NCI-H82 treated with DMSO at 0.1 percent for 48 hours (cell line): ENCODE data around the gene ADK.
A peak's percentile ranks its signal among the peaks of the same experiment; 100 is the strongest.
"Not testable (repeated sequence)": the region's sequence is repeated elsewhere in the genome, so short reads cannot be mapped to it uniquely, and the experiment has no call there.

Experiments used
- DNase-seq: peaks from one replicate; lab custom pipeline; 2025; ENCODE audit not compliant: unreplicated experiment; lab: John Stamatoyannopoulos, UW

Gene ADK

DNA sequence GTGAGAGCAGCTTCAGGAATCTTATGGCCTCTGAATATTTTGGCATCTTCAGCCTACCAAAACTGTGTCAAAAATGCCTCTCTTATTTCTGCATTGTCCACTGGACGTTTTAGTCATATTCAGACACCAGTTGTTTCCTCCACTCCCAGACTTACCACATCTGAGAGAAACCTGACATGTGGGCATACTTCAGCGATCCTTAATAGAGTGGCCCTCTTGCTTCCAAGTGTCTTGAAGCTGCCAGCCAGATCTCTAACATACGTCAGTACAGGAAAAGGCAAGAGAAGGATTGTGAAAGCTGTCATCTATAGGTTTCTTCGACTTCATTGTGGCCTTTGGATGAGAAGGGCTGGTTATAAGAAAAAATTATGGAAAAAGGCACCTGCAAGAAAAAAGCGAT lies 376.6 kb downstream of the ADK start:
- not testable (repeated sequence) for DNase-seq

DNA sequence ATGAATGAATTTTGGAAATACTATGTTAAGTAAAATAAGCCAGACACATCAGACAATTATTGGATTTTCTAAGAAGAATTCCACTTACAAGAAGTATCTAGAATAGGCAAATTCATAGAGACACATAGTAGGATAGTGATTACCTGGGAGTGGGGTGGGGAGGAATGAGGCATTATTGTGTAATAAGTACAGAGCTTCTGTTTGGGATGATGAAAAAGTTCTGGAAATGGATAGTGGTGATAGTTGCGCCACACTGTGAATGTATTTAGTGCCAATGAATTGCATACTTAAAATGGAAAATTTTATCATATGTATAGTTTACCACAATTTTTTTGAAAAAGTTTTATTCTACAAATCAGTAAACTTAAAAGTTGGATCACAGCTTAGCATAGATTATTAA lies 378.2 kb downstream of the ADK start:
- no peak for DNase-seq

DNA sequence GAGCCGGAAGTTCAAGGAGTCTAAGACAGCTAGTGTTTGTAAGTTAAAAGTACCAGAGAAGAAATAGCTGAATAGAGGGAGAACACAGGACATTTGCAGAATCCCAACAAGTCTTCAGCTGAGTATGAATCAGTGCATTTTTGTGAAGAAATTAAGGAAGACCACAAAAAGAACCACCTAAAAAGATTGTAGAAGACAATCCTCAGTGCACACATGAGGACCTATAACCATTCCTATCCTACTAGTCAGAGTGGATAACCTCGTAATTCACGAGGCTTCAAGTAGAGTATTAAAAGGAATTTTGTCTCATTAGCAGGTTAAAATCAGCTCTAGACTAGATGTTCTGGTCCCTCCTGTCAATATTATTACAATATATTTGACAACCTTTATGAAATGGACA lies 380.0 kb downstream of the ADK start:
- DNase-seq: no peak

DNA sequence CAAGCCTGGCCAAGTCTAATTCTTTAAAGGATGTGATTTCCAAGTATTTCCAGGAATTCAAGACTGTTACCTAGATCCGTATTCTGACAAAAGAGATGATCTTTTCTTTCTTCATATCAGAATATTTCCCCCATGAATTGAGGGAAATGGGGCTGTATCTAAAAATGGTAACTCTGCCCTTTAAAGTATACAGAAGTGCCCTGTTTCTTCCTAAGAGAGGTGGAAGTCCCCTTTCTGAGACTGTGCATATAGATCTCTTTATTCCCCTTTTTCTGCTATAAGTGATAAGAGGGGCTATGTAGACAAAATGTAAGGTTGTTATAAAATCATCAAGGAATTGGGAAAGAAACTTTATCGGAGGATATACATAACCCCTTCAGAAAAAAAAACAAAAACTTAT lies 388.3 kb downstream of the ADK start:
- DNase-seq: no peak

DNA sequence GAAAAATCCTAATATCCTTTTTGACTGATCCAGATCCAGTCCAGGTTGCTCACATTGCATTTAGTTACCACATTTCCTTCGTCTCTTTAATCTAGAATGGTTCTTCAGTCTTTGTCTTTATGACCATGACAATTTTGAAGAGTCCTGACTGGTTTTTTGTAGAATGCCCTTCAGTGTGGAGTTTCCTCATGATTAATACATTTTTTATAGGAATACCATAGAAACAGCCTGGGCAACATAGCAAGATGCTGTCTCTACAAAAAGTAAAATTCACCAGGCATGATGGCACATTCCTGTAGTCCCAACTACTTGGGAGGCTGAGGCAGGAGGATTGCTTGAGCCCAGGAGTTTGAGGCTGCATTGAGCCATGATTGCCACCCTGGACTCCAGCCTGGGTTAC lies 390.4 kb downstream of the ADK start:
- DNase-seq: no peak

DNA sequence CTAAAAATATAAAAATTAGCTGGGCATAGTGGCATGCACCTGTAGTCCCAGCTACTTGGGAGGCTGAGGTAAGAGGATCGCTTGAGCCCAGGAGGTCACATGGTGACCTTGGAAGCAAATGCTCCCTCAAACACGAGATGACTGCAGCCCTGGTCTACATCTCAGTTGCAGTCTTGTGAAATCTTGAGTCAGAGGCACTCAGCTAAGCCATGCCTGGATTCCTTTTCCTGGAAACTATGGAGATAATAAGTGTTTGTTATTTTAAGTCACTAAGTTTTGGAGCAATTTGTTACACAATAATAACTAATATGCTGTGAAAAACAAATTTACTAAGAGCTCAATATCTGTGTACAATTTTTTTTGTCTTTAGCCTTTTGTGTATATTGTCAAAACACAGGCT lies 391.1 kb downstream of the ADK start:
- DNase-seq: no peak

DNA sequence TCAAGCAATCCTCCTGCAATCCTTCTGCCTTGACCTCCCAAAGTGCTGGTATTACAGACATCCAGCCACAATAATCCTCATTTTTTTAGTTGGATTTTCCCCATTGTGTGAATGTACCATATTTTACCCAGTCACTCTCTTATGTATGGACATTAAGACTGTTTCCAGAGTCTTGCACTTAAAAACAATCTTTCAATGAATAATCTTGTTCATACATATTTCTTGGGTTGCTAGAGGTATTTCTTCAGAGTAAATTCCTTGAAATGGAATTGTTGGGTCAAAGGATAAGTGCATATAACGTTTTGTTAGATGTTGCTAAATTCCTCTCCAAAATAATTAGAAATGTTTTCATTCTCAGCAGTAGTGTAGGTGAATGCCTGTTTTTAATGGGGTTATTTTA lies 392.3 kb downstream of the ADK start:
- DNase-seq: no peak

DNA sequence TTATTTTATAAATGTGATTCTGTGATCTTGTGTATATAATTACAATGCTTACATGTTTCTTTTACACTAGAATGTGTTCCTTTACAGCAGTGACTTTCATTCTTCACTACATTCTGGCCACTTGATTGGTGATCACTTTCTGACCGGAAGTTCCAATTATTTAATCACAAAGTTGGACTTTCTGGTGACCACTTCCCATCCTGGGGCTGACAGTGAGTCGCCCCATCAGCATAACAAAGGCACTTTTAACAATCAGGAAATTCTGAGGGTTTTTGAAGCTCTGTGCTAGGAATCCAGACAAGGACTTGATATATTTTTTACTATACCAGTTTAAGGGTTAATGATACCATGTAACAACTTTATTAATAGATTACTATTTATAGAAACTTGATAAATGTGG lies 393.1 kb downstream of the ADK start:
- DNase-seq: no peak

DNA sequence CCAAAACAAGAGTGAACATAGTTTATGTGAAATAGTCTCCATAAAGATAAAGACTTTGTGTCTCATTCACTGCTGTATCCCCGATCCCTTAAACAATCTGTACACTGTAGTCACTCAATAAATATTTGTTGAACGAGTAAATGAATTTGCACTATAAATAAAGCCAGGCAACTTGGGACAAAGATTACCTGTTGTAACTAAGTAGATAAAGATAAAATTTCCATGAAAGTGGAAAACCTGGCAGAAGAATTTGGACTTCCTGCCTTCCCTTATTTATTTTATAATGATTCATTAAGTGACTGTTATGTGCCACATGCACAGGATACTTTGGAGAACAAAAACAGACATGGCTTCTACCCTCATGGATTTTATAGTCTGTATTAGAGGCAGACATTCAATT lies 397.7 kb downstream of the ADK start:
- no peak for DNase-seq

DNA sequence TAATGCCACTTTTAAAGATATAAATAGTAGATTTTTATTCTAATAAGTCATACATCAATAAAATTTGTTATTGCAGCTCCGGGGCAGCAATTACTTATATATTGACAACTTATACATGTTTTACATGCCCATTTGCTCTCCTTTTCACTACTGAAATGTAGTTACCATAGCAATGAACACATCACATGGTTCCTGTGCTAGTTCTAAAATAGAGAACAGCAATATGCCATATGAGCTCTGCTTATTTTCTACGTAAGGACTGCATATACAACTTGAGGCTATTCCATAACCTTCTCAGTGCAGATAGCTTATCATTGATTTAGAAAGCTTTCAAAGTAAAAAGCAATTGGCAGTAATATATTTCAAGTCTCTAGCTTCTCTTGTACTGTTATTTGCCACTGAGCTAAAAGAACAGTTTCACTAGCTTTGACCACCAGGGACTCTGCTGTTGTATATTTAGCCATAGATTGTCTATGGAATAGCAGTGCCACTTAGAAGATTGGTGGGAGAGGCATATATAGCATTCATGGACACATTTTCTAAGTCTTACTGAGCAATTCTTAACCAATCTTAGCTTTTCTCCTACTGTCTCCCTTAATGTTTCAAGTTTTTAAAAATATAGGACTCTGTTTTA lies 405.2 kb downstream of the ADK start:
- DNase-seq: no peak

DNA sequence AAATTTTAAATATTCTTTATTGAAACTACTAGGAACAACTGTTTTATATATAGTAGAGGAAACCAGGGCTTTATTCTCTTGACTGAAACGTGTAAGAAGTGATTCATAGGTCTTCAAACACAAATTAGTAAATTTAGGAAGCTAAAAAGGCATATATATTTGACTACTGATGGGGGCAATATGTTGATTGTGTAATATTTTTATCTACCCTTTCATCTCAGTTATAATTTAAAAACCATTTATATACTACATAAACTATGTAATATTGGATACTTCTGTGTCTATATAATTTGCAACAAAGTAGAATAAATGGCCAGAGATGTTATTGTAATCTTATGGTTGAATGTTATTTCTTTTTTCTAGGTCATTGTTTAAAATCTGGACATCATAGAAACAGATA lies 406.1 kb downstream of the ADK start:
- no peak for DNase-seq

DNA sequence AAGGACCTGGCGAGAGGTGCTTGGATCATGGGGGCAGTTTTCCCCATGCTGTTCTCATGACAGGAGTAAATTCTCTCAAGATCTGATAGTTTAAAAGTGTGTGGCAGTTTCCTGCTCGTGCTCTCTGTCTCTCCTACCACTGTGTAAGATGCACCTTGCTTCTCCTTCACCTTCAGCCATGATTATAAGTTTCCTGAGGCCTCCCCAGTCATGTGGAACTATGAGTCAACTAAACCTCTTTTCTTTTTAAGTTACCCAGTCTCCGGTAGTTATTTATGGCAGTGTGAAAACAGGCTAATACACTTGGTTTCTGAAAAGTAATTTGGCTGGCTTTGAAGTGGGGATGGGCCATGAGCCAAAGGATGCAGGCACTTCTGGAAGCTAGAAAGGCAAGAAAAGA lies 407.4 kb downstream of the ADK start:
- DNase-seq: no peak

DNA sequence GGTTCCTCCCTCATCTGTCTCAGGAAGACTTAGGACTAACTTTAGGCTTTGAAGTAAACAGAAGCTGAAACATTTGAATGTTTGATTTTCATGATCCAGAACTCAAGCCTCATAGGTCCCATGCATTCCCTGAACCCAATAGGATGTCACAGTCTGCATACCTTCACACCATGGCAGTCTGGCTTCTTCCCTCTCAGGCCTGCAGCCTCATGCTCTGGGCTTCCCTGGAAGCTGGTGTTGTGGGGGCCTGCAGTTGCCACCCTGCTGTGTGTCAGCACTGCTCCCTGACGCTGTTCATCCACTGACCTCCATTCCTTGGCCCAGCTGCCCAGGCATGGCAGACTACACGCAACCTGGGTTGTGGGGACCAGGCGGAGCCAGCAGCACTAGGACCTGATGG lies 407.9 kb downstream of the ADK start:
- DNase-seq: no peak

DNA sequence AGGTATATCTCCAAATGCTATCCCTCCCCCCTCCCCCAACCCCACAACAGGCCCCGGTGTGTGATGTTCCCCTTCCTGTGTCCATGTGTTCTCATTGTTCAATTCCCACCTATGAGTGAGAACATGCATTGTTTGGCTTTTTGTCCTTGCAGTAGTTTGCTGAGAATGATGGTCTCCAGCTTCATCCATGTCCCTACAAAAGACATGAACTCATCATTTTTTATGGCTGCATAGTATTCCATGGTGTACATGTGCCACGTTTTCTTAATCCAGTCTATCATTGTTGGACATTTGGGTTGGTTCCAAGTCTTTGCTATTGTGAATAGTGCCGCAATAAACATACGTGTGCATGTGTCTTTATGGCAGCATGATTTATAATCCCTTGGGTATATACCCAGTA lies 417.9 kb downstream of the ADK start:
- not testable (repeated sequence) for DNase-seq

DNA sequence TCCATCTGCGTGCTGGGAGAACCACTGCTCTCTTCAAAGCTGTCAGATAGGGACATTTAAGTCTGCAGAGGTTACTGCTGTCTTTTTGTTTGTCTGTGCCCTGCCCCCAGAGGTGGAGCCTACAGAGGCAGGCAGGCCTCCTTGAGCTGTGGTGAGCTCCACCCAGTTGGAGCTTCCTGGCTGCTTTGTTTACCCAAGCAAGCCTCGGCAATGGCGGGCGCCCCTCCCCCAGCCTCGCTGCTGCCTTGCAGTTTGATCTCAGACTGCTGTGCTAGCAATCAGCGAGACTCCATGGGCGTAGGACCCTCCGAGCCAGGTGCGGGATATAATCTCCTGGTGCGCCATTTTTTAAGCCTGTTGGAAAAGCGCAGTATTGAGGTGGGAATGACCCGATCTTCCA lies 422.5 kb downstream of the ADK start:
- DNase-seq: not testable (repeated sequence)

DNA sequence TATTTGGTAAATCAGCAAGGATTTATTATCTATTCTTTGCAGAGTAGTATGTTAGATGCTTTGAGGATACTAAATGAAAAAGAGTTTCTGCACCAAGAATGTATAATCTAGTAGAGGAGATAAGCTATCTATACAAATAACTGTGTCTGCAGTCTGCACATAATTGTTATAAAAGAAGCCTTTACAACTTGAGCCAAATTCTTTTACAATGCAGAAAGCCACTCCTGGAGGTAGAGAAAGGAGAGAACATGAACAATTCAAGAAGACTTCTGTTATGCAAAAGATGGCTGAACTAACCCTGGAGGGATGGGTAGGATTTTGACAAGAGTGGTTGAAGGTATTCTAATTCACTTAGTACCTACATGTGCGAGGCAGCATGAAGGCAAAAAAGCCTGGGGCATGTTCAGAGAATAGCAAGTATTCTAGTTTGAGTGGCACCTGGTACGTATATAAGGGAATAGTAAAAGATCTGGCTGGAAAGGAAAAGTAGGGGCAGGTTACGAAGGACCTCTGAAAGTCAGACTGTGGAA lies 424.2 kb downstream of the ADK start:
- no peak for DNase-seq

DNA sequence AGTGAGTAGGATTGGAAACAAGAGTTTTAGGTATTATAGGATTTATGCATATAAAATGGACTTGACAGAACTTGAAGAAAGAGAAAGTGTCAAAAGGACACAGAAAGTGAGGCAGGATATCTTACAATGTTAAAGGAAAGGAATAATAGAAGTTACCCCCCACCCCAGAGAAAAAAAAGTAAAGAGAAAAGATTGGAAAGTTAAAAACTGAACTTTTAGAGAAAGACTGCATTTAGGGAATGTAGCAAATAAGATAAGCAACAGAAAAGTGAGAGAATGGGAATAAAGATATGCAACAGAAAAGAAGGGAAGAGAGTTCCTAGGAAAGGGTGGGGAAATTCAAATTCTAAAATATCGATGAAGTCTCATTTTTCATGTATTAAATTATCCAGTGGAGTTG lies 424.9 kb downstream of the ADK start:
- no peak for DNase-seq

DNA sequence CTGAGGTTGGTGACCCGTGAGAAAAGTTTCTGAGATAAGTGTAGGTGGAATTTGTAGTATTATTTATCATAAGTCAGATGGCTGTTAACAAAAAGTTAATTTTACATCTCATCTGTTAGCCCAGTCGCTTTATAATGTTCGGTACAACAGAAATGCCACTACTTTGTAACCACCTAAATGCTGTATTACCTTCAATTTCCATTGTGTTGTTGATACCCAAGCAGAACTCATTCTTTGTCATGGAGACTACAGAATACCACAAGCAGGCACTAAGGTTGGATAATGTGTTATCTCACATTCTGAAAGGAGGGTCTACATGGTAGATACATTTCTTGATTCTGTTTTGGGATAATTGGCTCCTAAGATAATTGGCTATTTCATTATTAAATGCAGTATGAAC lies 425.6 kb downstream of the ADK start:
- no peak for DNase-seq

DNA sequence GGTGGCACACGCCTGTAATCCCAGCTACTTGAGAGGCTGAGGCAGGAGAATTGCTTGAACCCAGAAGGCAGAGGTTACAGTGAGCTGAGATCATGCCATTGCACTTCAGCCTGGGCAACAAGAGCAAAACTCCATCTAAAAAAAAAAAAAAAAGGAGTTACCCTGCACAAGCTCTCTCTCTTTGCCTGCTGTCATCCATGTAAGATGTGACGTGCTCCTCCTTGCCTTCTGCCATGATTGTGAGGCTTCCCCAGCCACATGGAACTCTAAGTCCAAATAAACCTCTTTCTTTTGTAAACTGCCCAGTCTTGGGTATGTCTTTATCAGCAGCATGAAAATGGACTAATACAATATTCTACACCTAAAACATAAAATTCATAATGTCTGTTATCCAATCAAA lies 429.4 kb downstream of the ADK start:
- DNase-seq: not testable (repeated sequence)

DNA sequence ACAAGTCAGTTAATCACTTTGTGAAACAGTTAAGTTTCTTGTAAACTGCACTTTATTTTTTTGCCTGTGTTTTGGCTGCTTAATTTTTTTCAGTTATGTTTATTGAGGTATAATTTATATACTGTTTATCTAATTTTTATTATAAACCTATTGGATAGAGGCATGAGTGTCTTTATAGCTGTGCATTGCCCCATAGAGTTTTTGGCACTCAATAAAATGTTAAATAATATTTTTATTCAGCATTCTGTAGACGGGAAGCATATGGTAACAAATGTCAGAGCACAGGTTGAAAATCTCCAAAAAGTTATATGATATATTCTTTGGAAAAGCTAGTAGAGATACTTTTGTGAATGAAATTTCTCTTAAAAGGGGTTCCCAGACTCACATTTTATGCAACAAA lies 431.5 kb downstream of the ADK start:
- DNase-seq: no peak

DNA sequence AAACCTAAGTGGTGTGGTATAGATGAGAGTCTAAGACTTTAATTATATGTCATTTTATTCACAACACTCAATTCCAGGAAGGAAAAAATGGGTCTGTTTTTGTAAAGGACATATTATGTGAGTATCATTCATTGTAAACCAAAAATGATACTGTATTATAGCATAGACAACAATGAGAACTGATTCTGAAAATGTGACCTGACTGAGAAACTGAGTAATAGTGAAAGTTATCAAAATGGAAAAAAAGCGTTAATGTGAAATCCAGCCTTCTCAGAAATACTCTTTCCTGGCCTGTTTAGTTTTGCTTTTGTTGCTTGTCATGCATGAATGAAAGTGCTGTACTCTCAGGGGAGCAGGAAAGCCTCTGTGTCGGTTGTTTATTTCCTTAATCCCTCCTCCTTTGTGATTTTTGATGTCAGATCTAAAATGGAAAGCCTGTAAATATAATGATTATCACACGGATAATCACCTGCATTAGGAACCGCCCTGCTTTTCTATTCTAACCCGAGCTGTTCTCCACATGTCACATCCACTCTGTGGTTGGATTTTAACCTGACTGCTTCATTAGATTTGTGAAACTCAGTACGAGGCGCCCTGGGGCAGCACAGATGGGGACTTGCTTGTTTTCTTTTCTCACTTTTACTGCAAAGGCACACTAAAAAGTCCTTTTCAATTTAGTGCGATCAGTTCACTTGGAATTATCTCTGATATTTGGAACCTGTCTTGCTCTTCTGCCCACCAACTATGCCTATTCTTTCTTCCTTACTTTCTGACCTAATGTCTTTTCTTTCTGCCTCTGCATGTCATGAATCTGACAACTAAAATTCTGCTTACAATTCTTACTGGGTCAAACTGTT lies 434.4 kb downstream of the ADK start:
- DNase-seq: peak; percentile 71

DNA sequence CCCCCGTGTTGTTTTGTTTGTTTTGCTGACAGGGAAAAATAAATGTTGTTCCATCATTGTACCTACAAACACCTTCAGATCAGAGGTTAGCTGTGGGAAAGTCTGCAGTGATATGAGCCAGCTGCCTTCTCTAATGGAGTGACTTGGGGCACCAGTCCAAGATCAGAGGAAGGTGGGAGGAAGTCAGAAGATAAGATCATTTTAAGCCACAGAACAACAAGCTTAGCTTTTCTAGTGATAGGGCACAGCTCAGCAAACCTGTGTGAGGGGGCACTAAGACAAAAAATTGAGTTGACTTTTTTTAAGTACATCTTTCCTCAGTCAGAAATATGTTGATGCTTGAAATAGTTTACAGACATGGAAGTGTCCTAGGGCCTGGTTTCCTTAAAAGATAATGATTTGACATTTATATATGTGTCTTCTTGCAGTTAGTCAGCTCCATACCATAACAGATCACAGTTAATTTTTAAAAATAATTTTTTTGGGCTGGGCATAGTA lies 435.1 kb downstream of the ADK start:
- DNase-seq: peak; percentile 34
